Cerebellar cortex (tissue), 1 donor: ENCODE results near the gene COX4I1.
A peak's percentile ranks its signal among the peaks of the same experiment; 100 is the strongest.

Source experiments
- DNase-seq: peaks from one replicate; pipeline ENCODE4 v3.0.0-alpha.2; 2015; ENCODE audit warnings: low spot score

Gene COX4I1

GRCh38 chr16:85767531-85767930, 32.0 kb upstream of the COX4I1 start:
- DNase-seq, result no peak

- DNase-seq, result no peak
Measured at GRCh38 chr16:85768199-85768598, 31.3 kb upstream of the COX4I1 start.

- DNase-seq, result no peak
Measured at GRCh38 chr16:85770741-85771140, 28.8 kb upstream of the COX4I1 start.

GRCh38 chr16:85773044-85773443, 26.5 kb upstream of the COX4I1 start:
- DNase-seq, result no peak

GRCh38 chr16:85774136-85774535, 25.4 kb upstream of the COX4I1 start:
- DNase-seq, result no peak

GRCh38 chr16:85774811-85775210, 24.7 kb upstream of the COX4I1 start:
- DNase-seq, result no peak

GRCh38 chr16:85777583-85778310, 21.7 kb upstream of the COX4I1 start:
- DNase-seq, result no peak

GRCh38 chr16:85778873-85779272, 20.6 kb upstream of the COX4I1 start:
- DNase-seq, result no peak

- no peak for DNase-seq
Measured at GRCh38 chr16:85780281-85780680, 19.2 kb upstream of the COX4I1 start.

GRCh38 chr16:85781156-85781555, 18.3 kb upstream of the COX4I1 start:
- no peak for DNase-seq

GRCh38 chr16:85781695-85782370, 17.7 kb upstream of the COX4I1 start:
- DNase-seq, result peak; percentile 83

GRCh38 chr16:85782451-85782850, 17.0 kb upstream of the COX4I1 start:
- DNase-seq, result no peak

GRCh38 chr16:85783441-85783840, 16.1 kb upstream of the COX4I1 start:
- DNase-seq, result no peak

- no peak for DNase-seq
Measured at GRCh38 chr16:85784813-85785212, 14.7 kb upstream of the COX4I1 start.

GRCh38 chr16:85785927-85786326, 13.6 kb upstream of the COX4I1 start:
- no peak for DNase-seq

GRCh38 chr16:85788819-85789218, 10.7 kb upstream of the COX4I1 start:
- no peak for DNase-seq

GRCh38 chr16:85789773-85790172, 9.7 kb upstream of the COX4I1 start:
- DNase-seq, result no peak

GRCh38 chr16:85793662-85794298, 5.7 kb upstream of the COX4I1 start:
- DNase-seq, result no peak

- DNase-seq, result no peak
Measured at GRCh38 chr16:85794696-85795095, 4.8 kb upstream of the COX4I1 start.

- no peak for DNase-seq
Measured at GRCh38 chr16:85796152-85796551, 3.3 kb upstream of the COX4I1 start.

- no peak for DNase-seq
Measured at GRCh38 chr16:85796599-85796998, 2.9 kb upstream of the COX4I1 start.

GRCh38 chr16:85798283-85798776, 1.2 kb upstream of the COX4I1 start:
- no peak for DNase-seq

GRCh38 chr16:85798901-85799496, 496 bp upstream of the COX4I1 start:
- no peak for DNase-seq
